ENCODE data around the gene GPRIN3.

GRCh38 chr4:89269121-89269666, 38.4 kb downstream of the GPRIN3 start:
- TF ChIP-seq CTCF (conservative IDR thresholded peaks at IDR 0.05; ENCODE audit: low read depth, low read length) (no peak), EZH2 (IDR thresholded peaks at IDR 0.05; ENCODE audit: borderline replicate concordance, low read depth, low read length, poor library complexity, severe bottlenecking) (no peak)

Data from A673 (cell line).